Activated effector memory CD4-positive, alpha-beta T cell treated with Interleukin-2 at 50 U/mL for 16 hours (primary cell): Measurements from ENCODE around the gene SPOCD1.
A peak's percentile ranks its signal among the peaks of the same experiment; 100 is the strongest.

Experiments used
- DNase-seq: peaks from one replicate; pipeline ENCODE4 v3.0.0-alpha.2; 2020

The SPOCD1 gene

DNA sequence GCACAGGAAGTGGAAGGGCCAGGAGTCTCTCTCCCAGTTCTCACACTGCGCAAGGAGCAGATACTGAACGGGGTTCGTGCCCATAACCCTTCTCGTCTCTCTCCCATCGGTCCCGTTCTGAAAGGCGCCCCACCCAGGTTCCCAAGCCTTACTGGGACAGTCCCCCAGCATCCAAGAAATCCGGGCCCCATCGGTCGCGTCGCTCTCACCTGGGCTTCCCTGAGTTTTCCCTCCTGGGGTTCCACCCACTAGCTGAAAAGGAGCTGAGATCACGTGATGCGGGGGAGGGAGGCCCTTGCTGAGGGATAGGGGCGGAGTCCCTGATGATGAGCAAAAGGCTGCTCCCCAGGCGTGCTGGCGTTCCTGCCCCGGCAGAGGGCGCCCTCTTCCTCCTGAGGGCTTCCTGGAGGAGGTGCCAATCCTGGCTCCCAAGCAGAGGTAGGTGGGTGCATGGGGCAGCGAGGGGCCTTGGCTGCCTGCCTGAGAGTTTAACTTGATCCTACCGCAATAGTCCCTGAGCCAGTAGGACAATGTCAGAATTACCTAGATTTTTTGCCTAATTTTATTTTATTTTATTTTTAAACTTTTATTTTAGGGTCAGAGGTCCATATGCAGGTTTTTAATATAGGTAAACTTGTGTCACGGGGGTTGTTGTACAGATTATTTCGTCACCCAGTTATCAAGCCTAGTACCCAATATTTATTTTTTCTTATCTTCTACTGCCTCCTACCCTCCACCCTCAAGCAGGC lies at the start of gene SPOCD1:
TSS of gene SPOCD1 (minus strand) at position 271 of the 749 bp plus-strand sequence. CDS start 689 bp downstream, outside the sequence.
- DNase-seq, result peak; percentile 74

DNA sequence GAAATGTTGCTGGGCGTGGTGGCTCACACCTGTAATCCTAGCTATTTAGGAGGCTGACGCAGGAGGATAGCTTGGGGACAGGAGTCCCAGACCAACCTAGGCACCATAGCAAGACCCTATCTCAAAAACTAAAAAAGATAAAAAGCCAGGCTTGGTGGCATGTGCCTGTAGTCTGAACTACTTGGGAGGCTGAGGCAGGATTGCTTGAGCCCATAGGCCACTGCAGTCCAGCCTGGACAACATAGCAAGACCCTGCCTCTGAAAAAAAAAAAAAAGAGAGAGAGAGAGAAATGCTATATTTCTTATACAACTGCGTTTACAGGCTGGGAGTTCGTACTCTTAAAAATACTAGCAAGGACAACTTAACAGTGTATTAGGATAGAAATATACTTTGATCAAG lies 46.2 kb upstream of the SPOCD1 start:
- DNase-seq, result no peak

DNA sequence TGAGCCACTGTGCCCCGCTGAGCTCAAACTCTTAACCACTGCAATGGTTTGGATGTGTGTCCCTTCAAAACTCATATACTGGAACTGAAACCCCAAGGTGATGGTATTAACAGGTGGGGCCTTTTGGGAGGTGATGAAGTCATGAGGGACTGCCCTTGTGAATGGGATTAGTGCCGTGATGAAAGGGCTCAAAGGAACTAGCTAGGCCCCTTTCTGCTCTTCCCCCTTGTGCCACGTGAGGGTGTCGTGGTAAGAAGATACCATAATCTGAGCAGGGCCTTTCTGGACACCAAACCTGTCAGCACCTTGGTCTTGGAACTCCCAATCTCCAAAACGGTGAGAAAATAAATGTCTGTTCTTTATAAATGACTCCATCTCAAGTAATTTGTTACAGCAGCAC lies 45.5 kb upstream of the SPOCD1 start:
- DNase-seq, result no peak

DNA sequence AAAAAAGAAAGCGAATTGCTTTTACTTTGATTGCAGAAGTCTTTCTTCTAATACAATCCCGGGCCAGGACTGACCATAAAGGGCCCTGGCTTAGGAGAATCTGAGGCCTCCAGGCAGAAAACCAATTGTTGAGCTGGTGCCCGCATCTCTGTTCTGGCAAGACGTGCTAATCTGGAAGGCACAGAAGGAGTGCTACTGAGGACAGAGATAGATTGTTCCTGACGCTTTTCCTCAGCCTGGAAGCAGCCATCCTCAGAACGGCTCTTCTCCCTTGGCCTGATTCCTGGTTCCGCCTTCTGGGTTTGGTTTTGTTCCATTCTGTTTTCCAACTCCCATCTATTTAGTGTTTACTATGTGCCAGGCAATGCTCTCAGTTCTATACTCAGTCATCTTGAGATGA lies 44.8 kb upstream of the SPOCD1 start:
- no peak for DNase-seq

DNA sequence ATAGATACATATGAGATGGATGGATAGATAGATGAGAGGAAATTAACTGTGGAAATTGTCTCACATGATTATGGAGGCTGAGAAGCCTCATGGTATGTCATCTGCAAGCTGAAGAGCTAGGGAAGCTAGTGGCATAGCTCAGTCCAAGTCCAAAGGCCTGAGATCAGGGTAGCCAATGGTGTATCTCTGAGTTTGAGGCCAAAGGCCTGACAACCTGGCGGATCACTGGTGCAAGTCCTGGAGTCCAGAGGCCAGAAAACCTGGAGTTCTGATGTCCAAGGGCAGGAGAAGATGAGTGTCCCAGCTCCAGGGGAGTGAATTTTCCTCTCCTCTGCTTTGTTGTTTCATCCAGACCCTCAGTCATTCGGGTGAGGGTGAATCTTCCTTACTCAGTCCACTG lies 43.9 kb upstream of the SPOCD1 start:
- DNase-seq, result no peak

DNA sequence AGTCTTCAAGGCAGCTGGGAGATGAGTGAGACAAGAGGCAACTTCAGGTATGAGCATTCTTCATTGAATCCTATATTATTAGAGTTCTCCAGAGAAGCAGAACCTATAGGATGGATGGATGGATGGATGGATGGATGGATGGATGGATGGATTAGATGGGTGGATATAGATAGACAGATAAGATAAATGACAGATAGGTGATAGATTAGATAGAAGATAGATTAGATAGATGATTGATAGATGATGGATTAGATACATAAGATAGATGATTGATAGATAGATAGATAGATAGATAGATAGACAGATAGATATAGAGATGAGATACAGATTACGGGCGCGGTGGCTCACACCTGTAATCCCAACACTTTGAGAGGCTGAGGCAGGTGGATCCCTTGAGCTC lies 43.2 kb upstream of the SPOCD1 start:
- DNase-seq, result no peak

DNA sequence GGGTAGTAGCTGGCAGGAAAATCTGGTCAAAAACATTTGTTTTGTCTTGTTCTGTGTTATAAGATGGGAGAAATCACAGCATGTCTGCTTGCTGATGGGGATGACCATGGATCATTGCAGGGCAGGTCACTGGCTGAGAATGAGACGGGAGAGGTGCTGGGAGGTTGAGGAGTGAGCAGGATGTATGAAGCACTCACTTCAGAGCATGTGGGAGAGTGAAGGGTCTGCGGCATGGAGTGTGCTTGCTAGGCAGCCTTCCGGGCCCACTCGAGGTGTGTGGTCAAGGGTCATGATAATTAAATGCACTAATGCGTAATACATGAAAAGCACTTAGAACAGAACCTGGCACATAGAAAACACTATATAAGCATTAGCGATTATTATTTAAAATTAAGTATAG lies 42.0 kb upstream of the SPOCD1 start:
- DNase-seq, result no peak

DNA sequence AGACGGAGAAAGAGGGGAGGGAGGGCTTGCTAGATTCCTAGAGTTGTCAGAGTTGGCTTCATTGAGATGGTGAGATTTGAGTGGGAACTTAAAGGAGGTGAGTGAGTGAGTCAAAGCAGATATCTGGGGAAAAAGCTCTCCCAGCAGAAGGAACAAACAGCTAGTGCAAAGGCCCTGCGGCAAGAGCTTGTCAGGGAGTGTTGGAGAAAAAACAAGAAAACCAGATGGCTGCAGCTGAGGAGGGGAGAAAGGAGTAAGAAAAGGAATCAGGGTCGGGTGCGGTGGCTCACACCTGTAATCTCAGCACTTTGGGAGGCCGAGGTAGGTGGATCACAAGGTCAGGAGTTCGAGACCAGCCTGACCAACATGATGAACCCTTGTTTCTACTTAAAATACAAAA lies 40.3 kb upstream of the SPOCD1 start:
- DNase-seq, result no peak

DNA sequence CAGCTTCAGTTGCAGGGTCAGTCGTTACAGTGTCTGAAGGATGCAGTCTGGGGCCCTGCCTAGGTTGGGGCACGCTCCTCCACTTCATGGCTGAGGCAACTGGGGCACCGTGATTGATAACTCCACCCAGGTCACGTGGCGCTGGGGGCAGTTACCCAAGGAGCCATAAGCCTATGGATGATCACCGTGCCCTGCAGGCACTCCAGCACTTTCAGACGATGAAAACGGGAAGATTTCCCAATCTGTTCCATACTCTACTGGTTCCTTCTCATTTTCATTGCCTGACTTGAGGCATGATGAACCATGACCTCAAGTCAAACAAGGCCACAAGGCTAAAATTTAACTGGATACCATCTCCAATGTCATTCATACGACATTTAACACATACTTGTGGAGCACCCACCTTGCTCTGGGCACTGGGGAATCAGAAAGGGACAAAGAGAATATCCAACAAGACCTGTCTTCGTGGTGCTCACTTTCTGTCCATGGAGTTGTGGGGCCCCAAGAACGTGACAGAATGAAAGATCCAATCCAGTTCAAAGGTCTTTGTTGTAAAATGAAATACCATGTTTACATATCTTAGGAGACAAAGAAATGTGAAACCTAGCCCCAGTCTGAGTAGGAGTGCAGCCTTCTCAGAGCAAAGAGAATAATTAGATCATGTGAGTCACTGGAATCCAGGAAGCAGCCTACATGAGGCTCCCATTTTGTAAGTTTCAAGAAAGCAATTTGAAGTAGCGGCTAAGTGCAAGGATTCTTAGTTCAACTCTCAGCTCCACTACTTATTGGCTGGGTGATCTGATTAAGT lies 39.4 kb upstream of the SPOCD1 start:
- no peak for DNase-seq

DNA sequence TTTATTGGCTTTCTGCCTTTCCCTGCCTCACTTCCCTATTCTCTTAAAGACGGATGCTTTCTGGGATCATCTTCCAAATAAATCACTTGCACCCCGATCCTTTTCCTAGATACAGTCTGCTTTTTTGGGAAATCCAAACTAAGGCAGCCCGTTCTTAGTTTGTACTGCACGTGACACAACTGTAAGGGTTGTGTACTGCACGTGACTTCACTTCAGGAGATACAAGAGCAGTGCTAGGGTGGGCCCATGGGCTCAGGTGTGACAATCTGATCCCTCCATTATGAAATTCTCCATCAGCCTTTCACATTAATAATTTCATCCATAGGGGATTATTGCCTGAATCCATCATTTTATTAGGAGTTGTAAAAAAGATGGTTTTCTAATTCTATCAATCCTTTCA lies 33.8 kb upstream of the SPOCD1 start:
- DNase-seq, result no peak

DNA sequence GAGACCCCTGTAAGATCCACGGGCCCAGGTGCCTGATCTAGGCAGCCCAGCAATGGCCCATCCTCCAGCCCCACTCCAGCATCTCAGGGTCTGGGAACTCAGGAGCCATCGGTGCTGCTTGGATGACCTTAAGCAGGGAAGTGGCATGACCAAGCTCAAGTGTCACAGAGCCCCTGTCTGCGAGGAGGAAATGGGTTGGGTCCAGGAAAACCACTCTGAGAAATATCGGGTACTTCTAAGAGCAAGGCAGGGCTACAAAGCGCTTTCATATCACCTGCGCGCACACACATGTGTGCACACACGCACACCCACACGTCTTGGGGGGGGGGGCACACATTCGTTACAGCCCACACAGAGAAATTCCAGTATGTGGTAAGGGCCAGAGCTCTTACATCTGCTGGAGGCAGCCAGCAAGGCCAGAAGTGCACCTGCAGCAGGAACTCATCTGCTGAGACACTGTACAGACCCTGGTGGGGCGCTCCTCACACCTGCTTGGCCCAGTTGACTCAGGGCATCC lies 32.6 kb upstream of the SPOCD1 start:
- peak; percentile 45 for DNase-seq

DNA sequence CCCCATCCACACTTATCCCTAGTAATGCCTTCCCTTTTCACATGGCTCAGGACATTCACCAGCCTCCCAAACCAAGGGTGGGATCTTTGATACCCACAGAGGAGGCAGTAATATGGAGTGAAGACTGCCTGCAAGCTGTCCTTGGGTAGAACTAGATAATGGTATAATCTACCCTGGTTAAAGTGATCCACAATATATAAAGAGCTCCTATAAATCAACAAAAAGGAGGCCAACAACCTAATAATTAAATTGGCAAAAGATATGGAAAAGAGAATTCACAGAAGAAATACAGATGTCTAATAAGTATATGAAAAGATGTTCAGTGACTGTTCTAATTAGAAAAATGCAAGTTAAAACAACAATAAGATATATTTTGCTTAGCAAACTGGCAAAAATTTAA lies 30.7 kb upstream of the SPOCD1 start:
- no peak for DNase-seq

DNA sequence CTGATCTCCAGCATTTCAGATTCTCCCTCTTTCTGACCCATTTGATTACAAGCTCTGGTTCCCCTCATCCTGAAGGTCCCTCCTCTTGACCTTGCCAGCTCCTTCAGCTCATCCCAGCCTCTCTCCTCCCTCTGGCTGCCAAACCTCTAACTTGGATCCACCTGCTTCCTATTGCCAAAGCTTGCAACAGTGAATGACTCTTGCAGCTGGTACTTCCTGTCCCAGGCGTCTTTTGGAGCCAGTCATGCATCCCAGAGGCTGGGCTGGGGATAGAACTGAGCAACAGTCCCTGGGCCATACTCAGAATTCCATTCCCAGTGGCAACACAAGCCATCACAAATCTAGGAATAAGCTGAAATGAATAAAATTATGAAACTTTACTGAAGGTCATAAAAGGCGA lies 27.7 kb upstream of the SPOCD1 start:
- no peak for DNase-seq

DNA sequence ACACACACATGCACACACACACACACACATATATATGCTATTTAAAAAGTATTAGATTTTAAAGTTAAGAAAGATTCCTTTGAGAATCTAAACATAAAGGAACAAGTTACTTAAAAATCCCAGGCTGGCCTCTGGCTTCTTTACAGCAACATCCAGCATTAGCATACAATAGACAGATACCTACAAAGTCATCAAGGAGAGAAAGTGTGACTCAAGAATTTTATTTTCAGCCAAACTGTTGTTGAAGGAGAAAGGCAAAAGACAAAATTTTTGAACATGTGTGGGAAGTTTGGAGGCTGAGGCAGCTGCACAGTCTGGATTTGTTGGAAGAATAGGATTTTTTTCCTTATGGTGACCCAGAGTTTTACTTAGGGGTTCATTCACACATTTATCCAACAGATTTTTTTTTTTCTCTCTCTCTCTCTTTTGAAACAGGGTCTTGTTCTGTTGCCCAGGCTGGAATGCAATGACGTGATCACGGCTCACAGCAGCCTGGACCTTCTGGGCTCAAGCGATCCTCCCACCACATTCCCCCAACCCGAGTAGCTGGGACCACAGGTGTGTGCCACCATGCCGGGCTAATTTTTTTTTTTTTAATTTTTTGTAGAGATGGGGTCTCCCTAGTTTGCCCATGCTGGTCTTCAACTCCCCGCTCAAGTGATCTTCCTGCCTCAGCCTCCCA lies 24.0 kb upstream of the SPOCD1 start:
- DNase-seq, result no peak

DNA sequence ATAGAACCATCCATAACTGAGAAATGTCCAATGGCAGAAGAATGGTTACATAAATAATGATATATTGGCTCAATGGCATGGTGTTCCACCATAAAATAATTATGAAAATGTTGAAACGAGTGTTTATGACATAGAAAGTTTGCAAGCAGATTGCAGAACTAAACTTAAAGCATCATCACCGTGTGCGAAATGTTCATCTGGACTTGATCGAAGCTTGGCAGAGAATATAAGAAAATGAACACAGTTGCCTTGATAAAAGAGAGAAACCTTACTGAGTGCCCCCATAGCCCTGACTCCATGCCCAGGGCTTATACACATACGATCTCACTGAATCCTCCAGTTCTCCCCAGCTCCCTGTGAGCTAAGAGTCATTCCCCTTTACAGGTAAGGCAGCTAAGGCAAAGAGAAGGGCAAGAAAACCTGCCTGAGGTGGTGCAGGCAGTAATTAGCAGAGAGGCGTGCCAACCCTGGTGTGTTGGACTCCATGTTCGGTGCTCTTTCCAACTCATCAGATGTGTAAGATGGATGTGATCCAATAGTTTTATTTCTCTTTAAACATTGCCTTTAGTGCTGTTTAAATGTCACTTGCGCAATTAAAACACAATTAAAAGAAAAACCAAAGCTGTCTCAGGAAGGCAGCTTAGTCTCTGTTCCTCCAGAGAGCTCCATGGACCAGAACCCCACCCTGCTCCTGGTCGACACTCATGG lies 21.8 kb upstream of the SPOCD1 start:
- DNase-seq, result no peak

DNA sequence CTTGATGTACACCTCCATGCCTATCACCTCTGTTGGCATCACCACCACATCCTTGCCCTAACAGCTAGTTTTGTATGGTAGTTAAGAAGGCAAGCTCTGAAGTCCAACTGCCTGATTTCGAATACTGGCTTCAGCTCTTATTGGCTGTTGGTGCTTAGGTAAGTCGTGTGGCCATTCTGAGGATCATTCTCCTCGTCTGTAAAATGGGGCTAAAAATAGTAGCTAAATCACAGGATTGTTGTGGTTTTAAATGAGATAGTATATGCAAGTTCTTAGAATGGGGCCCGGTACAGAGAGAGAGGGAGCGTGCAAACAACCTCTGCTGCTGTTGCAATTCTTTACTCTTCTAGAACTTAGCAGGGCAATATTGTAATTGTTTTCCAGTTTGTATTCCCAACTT lies 20.8 kb upstream of the SPOCD1 start:
- DNase-seq, result no peak

DNA sequence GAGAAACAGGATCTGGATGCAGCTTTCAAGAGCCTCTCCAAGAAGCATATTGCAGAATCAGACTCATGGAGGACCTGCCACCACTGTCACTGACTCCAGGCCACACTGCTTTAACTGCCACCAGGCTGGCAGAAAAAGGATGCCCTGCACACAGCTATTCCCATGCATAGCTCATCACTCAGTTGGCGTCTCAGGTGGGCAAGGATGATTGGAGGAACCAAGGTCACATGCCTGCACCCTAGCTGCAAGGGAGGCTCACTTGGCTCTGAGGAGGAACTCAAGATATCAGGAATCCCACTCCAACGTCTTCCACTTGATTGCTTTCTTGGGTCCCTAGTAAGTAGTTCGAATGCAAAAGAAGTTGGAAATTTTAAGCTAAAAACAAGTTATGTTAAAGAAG lies 19.6 kb upstream of the SPOCD1 start:
- no peak for DNase-seq

DNA sequence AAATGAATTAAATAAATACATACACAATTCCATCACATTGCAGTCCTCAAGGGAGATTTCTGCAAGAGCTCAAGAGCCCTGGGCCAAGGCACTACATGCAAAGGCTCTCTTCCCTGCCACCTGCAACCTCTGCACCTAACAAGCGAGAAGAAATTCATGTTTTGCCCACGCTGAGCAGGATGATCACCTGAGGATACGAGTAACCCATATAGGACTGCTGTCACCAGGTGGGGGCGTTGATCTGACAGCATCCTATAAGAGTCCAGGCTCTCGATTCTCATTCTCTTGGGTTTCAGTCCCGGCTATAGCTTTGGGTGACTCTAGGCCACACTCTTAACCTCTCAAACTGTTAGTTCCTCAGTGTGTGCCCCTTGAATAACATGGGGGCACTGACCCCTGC lies 18.7 kb upstream of the SPOCD1 start:
- no peak for DNase-seq

DNA sequence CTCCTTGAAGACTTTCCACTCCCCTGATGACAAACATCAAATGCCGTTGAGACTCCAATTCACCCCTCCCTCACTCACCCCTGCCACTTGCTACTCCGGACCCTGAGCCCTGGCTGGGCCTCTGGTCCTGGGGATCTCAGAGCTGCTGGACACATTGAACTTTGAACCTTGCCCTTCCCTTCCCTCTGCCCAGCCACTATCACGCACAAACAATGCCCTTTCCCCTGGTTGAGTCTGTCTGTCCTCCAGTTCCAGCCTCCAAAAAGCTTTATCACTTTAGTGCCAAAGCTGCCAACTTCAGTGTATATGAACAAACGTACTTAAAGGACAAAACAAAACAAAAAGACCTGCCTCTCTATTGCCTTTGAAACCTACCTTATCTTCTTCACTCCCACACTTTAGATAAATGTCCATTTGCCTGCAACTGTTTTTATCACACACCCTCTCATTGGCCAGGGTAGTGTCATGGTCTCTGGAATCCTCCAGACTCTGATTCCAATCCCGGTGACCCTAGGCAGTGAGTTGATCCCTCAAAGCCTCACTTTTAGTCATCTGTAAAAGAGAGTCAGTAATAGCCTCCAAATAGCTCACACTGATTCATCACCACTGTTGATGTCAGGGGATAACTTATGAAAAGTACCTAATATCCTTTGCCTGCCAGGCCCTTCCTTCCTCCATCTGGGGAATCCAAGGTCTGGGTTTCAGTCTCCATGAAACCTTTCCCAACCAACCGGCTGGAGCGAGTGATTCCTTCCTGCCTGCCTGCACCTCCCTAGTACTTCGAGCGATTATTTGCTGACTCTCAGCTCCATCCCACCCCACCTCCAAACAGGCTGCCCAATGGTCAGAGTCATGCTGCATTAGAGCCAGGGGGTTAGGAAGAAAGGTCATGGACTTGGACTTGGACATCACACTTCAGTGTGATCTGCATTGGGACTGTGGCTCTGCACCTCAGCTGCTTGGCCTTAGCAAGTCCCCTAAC lies 15.9 kb upstream of the SPOCD1 start:
- DNase-seq, result no peak

DNA sequence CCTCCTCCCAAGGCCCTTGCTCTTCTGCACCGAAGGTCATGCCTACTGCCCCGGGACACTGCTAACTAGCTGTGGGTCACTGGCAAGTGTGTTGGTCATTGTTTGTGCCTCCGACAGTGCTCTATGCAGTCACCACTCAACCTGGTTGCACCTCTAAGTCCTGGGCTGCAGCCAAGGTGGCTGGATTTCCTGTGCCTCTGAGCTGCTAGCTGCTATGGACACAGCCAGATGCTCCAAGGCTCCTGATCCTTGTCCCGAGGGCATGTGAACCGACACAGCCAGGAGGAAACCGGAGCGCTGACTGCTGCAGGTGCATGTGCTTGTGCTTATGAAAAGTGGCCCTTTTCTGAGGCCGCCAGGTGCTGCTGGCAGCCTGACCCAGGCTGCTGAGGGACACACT lies 14.7 kb upstream of the SPOCD1 start:
- no peak for DNase-seq

DNA sequence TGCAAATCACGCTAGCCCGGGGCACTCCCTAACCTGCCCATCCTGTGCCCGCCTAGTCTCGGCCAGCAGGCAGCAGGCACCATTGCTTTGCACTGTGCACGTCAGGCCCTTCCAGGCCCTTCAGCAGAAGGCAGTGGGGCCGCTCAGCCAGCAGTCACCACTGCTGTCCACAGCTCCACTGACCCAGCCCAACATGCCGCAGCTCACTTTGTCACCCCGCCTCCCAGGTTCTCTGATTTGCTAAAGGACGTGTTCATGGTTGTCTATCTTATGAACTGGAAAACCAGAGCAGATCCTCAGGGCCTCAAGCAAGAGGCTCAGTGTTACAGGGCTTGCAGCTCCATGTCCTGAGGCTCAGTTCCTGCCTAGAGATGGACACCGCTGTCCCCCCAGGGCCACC lies 14.2 kb upstream of the SPOCD1 start:
- no peak for DNase-seq
